Measurements from ENCODE around the gene AGFG1.
A peak's percentile ranks its signal among the peaks of the same experiment; 100 is the strongest.

The AGFG1 gene

DNA sequence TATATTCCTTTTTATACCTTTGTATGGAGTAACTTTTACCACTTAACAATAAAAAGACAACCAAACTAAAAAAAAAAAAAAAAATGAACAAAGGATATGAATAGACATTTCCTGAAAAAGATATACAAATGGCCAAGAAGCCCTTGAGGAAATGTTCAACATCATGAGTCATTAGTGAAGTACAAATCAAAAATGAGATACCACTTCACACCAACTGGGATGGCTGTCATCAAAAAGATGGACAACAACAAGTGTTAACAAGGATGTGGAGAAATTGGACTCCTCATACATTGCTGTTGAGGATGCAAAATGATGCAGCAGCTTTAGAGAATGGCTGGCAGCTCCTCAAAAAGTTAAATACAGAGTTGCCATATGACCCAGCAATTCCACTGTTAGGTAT is 104.2 kb downstream of the AGFG1 start:
- H3K4me3 ChIP-seq (ENCODE audit: low read length) = no peak overlapping the region
- TF ChIP-seq, protein P1, sequence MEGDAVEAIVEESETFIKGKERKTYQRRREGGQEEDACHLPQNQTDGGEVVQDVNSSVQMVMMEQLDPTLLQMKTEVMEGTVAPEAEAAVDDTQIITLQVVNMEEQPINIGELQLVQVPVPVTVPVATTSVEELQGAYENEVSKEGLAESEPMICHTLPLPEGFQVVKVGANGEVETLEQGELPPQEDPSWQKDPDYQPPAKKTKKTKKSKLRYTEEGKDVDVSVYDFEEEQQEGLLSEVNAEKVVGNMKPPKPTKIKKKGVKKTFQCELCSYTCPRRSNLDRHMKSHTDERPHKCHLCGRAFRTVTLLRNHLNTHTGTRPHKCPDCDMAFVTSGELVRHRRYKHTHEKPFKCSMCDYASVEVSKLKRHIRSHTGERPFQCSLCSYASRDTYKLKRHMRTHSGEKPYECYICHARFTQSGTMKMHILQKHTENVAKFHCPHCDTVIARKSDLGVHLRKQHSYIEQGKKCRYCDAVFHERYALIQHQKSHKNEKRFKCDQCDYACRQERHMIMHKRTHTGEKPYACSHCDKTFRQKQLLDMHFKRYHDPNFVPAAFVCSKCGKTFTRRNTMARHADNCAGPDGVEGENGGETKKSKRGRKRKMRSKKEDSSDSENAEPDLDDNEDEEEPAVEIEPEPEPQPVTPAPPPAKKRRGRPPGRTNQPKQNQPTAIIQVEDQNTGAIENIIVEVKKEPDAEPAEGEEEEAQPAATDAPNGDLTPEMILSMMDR (IDR thresholded peaks at IDR 0.05; ENCODE audit: insufficient read depth, low read depth, low read length, missing control alignments) = no peak
- peak; percentile 11 for DNase-seq (ENCODE audit: low read depth)

GRCh38 chr2:227576812-227577211 is 104.9 kb downstream of the AGFG1 start:
- no peak overlapping the region for H3K4me3 ChIP-seq (ENCODE audit: low read length)
- no peak for DNase-seq (ENCODE audit: low read depth)
- TF ChIP-seq, protein P1 (IDR thresholded peaks at IDR 0.05; ENCODE audit: insufficient read depth, low read depth, low read length, missing control alignments) = no peak

- TF ChIP-seq, protein P1 (IDR thresholded peaks at IDR 0.05; ENCODE audit: insufficient read depth, low read depth, low read length, missing control alignments) = no peak
Observed at GRCh38 chr2:227577555-227577954, 105.6 kb downstream of the AGFG1 start.

GRCh38 chr2:227578642-227579041 is 106.7 kb downstream of the AGFG1 start:
- TF ChIP-seq, protein P1 (IDR thresholded peaks at IDR 0.05; ENCODE audit: insufficient read depth, low read depth, low read length, missing control alignments) = peak; percentile 17
- DNase-seq (ENCODE audit: low read depth) = no peak

More at GRCh38 chr2:227577555-227577954, 105.6 kb downstream of the AGFG1 start:
- no peak overlapping the region for H3K4me3 ChIP-seq (ENCODE audit: low read length)
- no peak for DNase-seq (ENCODE audit: low read depth)

DNA sequence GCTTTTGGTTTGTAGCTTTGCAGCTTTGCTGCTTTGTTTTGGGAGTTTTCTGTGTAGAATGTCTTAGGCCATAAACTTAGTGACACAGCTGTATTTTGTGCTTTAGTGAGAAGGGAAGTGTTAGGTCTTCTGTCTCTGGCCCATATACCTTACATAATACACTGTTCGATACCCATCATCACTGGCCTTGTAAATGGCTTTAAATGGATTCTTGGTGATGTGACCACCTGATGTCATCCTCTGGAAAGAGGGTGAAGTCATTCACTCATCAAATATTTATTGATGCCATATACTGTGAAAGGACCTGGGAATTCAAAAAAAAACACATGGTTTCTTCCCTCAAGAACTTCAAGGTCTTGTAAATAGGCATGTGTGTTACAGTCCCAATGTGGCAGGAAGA is 107.8 kb downstream of the AGFG1 start:
- TF ChIP-seq, protein P1 (IDR thresholded peaks at IDR 0.05; ENCODE audit: insufficient read depth, low read depth, low read length, missing control alignments) = no peak
- DNase-seq (ENCODE audit: low read depth) = no peak
- no peak overlapping the region for H3K4me3 ChIP-seq (ENCODE audit: low read length)

More at GRCh38 chr2:227578642-227579041, 106.7 kb downstream of the AGFG1 start:
- no peak overlapping the region for H3K4me3 ChIP-seq (ENCODE audit: low read length)

GRCh38 chr2:227582369-227582768 is 110.4 kb downstream of the AGFG1 start:
- no peak for DNase-seq (ENCODE audit: low read depth)
- H3K4me3 ChIP-seq (ENCODE audit: low read length) = no peak overlapping the region
- TF ChIP-seq, protein P1 (IDR thresholded peaks at IDR 0.05; ENCODE audit: insufficient read depth, low read depth, low read length, missing control alignments) = no peak

DNA sequence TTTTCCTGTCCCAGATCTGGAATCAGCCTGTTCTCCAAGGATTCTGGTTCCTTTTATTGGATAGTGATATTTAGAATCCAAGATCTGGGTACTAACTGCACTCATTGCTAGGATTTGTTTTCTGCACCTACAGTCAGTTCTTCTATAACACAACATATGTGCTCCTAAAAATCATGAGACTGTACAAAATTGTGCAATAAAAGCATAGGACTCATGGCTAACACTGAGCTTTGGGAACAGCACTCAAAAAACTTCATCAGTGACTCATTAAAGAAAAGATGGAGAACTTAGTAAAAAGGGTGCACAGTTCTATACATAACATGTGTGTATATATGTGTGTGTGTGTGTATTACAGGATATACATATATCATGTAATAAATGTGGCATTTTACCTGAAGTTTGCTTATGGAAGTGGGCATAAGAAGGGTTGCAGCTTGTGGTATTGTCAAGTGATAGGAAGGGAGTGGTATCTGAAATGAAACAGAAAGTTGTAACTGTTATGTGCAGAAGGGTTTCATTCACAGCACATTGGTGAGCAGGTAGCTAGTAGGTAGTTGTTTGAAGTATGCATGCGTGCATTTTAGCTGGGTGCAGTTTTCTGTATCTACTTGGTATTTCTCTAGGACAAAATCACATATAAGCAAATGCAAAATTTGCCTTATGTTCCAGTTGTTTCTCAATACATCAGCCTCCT is 120.9 kb downstream of the AGFG1 start:
- no peak overlapping the region for H3K4me3 ChIP-seq (ENCODE audit: low read length)
- TF ChIP-seq, protein P1 (IDR thresholded peaks at IDR 0.05; ENCODE audit: insufficient read depth, low read depth, low read length, missing control alignments) = no peak
- DNase-seq (ENCODE audit: low read depth) = peak; percentile 14

Data from epithelial cell of esophagus (primary cell).